ENCODE results near the gene TRAM2. TPM values are rescaled to one million over a fixed set of nuclear protein-coding genes. Genes with fewer than 3 reads are reported as not detected.

TRAM2 gene
- total RNA-seq, 6 experiments from 2014 or later = 191 to 235 (median 215) TPM

DNA sequence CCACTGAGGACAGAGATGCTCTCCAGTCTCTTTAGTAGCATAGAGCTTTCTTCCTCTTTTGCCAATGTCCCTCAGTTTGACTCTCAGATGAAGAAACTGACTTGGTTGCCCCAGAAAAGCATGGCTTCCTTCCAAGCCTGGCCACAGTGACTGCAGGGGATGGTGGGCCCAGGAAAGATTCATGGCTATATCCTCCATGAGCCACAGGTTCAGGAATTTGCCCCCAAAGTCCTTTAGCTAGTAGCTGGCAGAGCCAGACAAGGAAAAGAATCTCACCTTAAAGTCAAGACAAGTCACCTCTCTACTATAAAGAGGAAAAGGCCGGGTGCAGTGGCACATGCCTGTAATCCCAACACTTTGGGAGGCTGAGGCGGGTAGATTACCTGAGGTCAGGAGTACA lies 43.4 kb downstream of the TRAM2 start:
- Mint-ChIP-seq H3K4me3 (peak overlapping the region; percentile 24; the same call in 1 of the 2 replicates), H3K4me1 (ENCODE audit: low read depth) (peaks cover 84% of the 10 kb centered on the region), H3K27ac (peak overlapping the region; percentile 83), H3K27me3 (ENCODE audit: insufficient read depth) (peaks cover 5% of the 10 kb centered on the region), H3K9me3 (no peaks in the 10 kb centered on the region), H3K36me3 (ENCODE audit: low read depth) (peaks cover 71% of the 10 kb centered on the region)
- TF ChIP-seq, protein P1, sequence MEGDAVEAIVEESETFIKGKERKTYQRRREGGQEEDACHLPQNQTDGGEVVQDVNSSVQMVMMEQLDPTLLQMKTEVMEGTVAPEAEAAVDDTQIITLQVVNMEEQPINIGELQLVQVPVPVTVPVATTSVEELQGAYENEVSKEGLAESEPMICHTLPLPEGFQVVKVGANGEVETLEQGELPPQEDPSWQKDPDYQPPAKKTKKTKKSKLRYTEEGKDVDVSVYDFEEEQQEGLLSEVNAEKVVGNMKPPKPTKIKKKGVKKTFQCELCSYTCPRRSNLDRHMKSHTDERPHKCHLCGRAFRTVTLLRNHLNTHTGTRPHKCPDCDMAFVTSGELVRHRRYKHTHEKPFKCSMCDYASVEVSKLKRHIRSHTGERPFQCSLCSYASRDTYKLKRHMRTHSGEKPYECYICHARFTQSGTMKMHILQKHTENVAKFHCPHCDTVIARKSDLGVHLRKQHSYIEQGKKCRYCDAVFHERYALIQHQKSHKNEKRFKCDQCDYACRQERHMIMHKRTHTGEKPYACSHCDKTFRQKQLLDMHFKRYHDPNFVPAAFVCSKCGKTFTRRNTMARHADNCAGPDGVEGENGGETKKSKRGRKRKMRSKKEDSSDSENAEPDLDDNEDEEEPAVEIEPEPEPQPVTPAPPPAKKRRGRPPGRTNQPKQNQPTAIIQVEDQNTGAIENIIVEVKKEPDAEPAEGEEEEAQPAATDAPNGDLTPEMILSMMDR (IDR thresholded peaks at IDR 0.05) = no peak
- DNase-seq = no peak

DNA sequence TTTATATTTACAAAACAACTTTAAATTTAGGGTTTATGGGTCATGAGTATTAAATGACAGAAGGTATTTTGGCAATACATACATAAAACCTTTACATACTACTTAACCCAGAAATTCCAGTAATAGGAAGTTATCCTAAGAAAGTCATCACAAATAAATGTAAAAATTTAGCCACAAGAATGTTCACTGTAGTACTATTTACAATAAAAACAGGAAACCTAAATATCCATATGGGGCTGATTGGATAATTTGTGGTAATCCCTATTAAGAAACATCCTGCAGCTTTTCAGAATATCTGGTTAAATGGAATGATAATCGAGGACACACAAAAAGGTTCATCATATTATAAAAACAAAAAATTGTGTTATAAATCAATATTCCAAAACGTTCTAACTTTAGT lies 44.4 kb downstream of the TRAM2 start:
- peaks cover 6% of the 10 kb centered on the region for H3K27me3 Mint-ChIP-seq (ENCODE audit: insufficient read depth)
- peak overlapping the region; percentile 83 for H3K27ac Mint-ChIP-seq
- no peak for DNase-seq
- peak overlapping the region; percentile 4; the same call in 1 of the 2 replicates for H3K4me3 Mint-ChIP-seq
- H3K4me1 Mint-ChIP-seq (ENCODE audit: low read depth) = peaks cover 82% of the 10 kb centered on the region
- TF ChIP-seq, protein P1 (IDR thresholded peaks at IDR 0.05) = no peak
- no peaks in the 10 kb centered on the region for H3K9me3 Mint-ChIP-seq
- H3K36me3 Mint-ChIP-seq (ENCODE audit: low read depth) = peaks cover 62% of the 10 kb centered on the region

DNA sequence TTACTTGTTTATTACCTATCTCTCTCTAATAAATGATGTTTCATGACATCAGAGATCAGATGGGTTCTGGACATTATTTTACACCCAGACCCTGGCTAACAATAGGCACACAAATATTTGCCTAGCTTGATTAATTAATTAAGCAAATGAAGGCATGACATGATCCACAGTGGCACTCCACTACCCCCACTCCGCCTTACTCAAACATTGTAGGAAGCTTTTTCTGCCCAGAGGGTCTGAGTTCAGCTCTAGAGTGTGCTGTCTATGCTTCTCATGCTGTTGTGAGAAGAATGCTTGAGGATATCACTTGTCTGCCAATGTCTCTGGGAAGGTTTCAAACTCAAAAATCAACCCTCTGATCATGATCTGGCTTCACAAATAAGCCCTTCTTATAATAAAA lies 45.0 kb downstream of the TRAM2 start:
- TF ChIP-seq, protein P1 (IDR thresholded peaks at IDR 0.05) = no peak
- Mint-ChIP-seq H3K9me3 (no peaks in the 10 kb centered on the region), H3K4me1 (ENCODE audit: low read depth) (peaks cover 82% of the 10 kb centered on the region), H3K27me3 (ENCODE audit: insufficient read depth) (peaks cover 6% of the 10 kb centered on the region), H3K36me3 (ENCODE audit: low read depth) (peaks cover 62% of the 10 kb centered on the region), H3K27ac (peak overlapping the region; percentile 82), H3K4me3 (peak overlapping the region; percentile 4)
- no peak for DNase-seq

DNA sequence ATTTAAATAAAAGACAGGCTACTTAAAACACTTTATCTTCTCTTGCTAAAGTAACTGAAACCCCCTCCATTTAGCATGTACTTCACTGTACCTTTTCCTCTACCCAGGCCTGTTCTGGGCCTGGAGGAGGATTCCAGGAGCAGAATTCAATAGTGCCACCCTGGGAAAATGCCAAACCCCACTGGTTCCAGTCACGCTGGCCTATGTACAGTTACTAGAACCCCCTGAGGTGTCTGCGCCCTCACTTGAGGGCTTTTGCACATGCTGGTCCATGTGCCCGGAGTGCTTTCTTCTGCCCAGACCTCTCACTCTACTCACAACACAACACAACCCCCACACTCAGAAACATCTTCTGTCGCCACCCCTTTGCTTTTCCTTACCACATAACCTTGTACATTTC lies 45.5 kb downstream of the TRAM2 start:
- H3K36me3 Mint-ChIP-seq (ENCODE audit: low read depth) = peaks cover 62% of the 10 kb centered on the region
- peak overlapping the region; percentile 82 for H3K27ac Mint-ChIP-seq
- TF ChIP-seq, protein P1 (IDR thresholded peaks at IDR 0.05) = no peak
- H3K27me3 Mint-ChIP-seq (ENCODE audit: insufficient read depth) = peaks cover 6% of the 10 kb centered on the region
- H3K4me3 Mint-ChIP-seq = peak overlapping the region; percentile 4
- DNase-seq = no peak
- H3K9me3 Mint-ChIP-seq = no peaks in the 10 kb centered on the region
- H3K4me1 Mint-ChIP-seq (ENCODE audit: low read depth) = peaks cover 82% of the 10 kb centered on the region

DNA sequence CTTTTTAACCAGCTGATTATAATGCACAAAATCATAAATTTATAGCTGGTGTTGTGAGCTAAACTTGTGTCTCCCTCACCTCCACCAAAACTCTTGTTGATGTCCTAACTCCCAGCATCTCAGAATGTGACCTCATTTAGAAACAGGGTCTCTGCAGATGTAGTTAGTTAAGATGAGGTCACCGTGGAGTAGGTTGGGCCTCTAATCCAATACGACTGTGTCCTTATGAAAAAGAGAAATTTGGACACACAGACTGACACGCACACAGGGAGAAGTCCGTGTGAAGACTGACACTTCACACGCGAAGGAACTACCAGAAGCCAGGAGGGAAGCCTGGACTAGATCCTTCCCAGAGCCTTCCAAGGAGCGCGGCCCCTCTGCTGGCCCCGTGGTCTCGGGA lies 46.5 kb downstream of the TRAM2 start:
- Mint-ChIP-seq H3K4me1 (ENCODE audit: low read depth) (peaks cover 82% of the 10 kb centered on the region), H3K9me3 (no peaks in the 10 kb centered on the region), H3K36me3 (ENCODE audit: low read depth) (peaks cover 65% of the 10 kb centered on the region), H3K27ac (peak overlapping the region; percentile 82), H3K27me3 (ENCODE audit: insufficient read depth) (peaks cover 6% of the 10 kb centered on the region), H3K4me3 (0 out of 2 replicates have a peak overlapping the region, but pooled peaks have one; percentile 17)
- TF ChIP-seq, protein P1 (IDR thresholded peaks at IDR 0.05) = no peak
- DNase-seq = no peak

DNA sequence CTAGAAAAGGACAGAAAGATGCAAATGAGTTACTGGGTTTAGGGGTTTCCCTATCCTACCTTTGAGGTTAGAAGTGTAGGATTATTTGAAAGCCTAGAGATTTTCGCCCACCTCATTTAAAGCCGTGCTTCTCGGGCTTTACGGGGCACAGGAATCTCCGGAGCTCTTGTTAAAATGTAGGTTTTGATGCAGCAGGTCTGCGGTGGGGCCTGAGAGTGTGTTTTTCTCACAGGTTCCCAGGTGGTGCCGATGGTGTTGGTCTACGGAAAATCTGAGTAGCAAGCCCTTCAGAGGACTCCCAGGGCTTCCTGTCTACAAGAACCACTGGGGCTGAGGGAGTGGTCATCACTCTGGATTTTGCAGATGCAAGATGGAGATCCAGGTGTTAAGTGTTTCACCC lies 47.5 kb downstream of the TRAM2 start:
- Mint-ChIP-seq H3K27ac (peak overlapping the region; percentile 29), H3K4me3 (no peak overlapping the region), H3K36me3 (ENCODE audit: low read depth) (peaks cover 65% of the 10 kb centered on the region), H3K9me3 (no peaks in the 10 kb centered on the region), H3K27me3 (ENCODE audit: insufficient read depth) (peaks cover 6% of the 10 kb centered on the region), H3K4me1 (ENCODE audit: low read depth) (peaks cover 82% of the 10 kb centered on the region)
- no peak for DNase-seq
- TF ChIP-seq, protein P1 (IDR thresholded peaks at IDR 0.05) = no peak

All from HFFc6 (cell line).